ENCODE measurements around the gene MTFMT. TPM values are rescaled to one million over a fixed set of nuclear protein-coding genes. Genes with fewer than 3 reads are reported as not detected.

The MTFMT gene
- total RNA-seq = 10 to 100 TPM; 12.7 to 14.5 TPM
- 10 to 100 TPM; 16.6 to 21.7 (median 19.3) TPM for polyA plus RNA-seq (ENCODE audit: insufficient read length in 6 of 6)
- long read RNA-seq, donor 1, transcript MTFMT-201 (9 exons, 2,734 nt) = major isoform, 5 of 6 reads
- long read RNA-seq, donor 1, partial matches to known transcripts = 0 of 6 reads
- long read RNA-seq, donor 1, other reads (novel, unspliced or antisense) = 0 of 6 reads
- long read RNA-seq, donor 2, transcript MTFMT-201 (9 exons, 2,734 nt) = major isoform, 11 of 11 reads
- long read RNA-seq, donor 2, partial matches to known transcripts = 0 of 11 reads
- long read RNA-seq, donor 2, other reads (novel, unspliced or antisense) = 0 of 11 reads
- long read RNA-seq, donor 3, transcript MTFMT-201 (9 exons, 2,734 nt) = major isoform, 6 of 6 reads
- long read RNA-seq, donor 3, partial matches to known transcripts = 0 of 6 reads
- long read RNA-seq, donor 3, other reads (novel, unspliced or antisense) = 0 of 6 reads
- long read RNA-seq, donor 4, transcript MTFMT-201 (9 exons, 2,734 nt) = major isoform, 10 of 11 reads
- long read RNA-seq, donor 4, partial matches to known transcripts = 1 of 11 reads
- long read RNA-seq, donor 4, other reads (novel, unspliced or antisense) = 0 of 11 reads
- long read RNA-seq, donor 5, transcript MTFMT-201 (9 exons, 2,734 nt) = major isoform, 6 of 9 reads
- long read RNA-seq, donor 5, partial matches to known transcripts = 0 of 9 reads
- long read RNA-seq, donor 5, other reads (novel, unspliced or antisense) = 0 of 9 reads
- long read RNA-seq, donor 6, partial matches to known transcripts = 0 of 6 reads
- long read RNA-seq, donor 6, other reads (novel, unspliced or antisense) = 0 of 6 reads
- long read RNA-seq, donor 7, transcript MTFMT-201 (9 exons, 2,734 nt) = major isoform, 8 of 9 reads
- long read RNA-seq, donor 7, partial matches to known transcripts = 0 of 9 reads
- long read RNA-seq, donor 7, other reads (novel, unspliced or antisense) = 0 of 9 reads
- long read RNA-seq, donor 8, partial matches to known transcripts = 0 of 6 reads
- long read RNA-seq, donor 8, other reads (novel, unspliced or antisense) = 0 of 6 reads
- long read RNA-seq, donor 9 = 0 reads
- long read RNA-seq, donor 10, transcript MTFMT-201 (9 exons, 2,734 nt) = major isoform, 6 of 9 reads
- long read RNA-seq, donor 10, partial matches to known transcripts = 2 of 9 reads
- long read RNA-seq, donor 10, other reads (novel, unspliced or antisense) = 1 of 9 reads
- long read RNA-seq, donor 11 = 0 reads
- long read RNA-seq, donor 12, partial matches to known transcripts = 0 of 6 reads
- long read RNA-seq, donor 12, other reads (novel, unspliced or antisense) = 0 of 6 reads

- DNase-seq = peak; percentile 78 to 98 (median 92)
- H3K9me3 ChIP-seq = no peaks in the 10 kb centered on the region
- TF ChIP-seq CTCF (IDR thresholded peaks at IDR 0.05) = no peak
- H3K4me3 ChIP-seq = peak within 1 kb of the TSS; percentile 96 to 98
- no peaks in the 10 kb centered on the region for H3K27me3 ChIP-seq
- ATAC-seq = peak; percentile 94
- intact Hi-C loops (cut with DNase I) = no loop called here
- H3K4me1 ChIP-seq = peaks cover 10 to 30% of the 10 kb centered on the region in 2 donors
- peaks cover 0 to 27% of the 10 kb centered on the region in 2 donors for H3K36me3 ChIP-seq
- peak within 1 kb of the TSS; percentile 60 to 78 for H3K27ac ChIP-seq
Observed at GRCh38 chr15:65028921-65029735, at the start of gene MTFMT. MTFMT (minus strand) TSS chr15:65029639; CDS start chr15:65029613, 26 bp downstream.

- H3K4me1 ChIP-seq = peaks cover 15 to 16% of the 10 kb centered on the region in 2 donors
- no peaks in the 10 kb centered on the region for H3K36me3 ChIP-seq
- peak; percentile 73 for ATAC-seq
- H3K9me3 ChIP-seq = no peaks in the 10 kb centered on the region
- TF ChIP-seq CTCF (IDR thresholded peaks at IDR 0.05) = peak; percentile 34 to 46
- no peak overlapping the region for H3K4me3 ChIP-seq
- intact Hi-C loops (cut with DNase I) = no loop called here
- peaks cover 5 to 46% of the 10 kb centered on the region in 2 donors for H3K27me3 ChIP-seq
- H3K27ac ChIP-seq = no peak overlapping the region
- DNase-seq = peak in 2 of 4 donors; percentile 55 to 88
Observed at GRCh38 chr15:65077981-65078352, 48.5 kb upstream of the MTFMT start.

GRCh38 chr15:65077291-65077980 is 48.0 kb upstream of the MTFMT start:
- DNase-seq (no peak), ATAC-seq (no peak)
- Histone ChIP-seq H3K4me1 (peaks cover 9 to 11% of the 10 kb centered on the region in 2 donors), H3K27me3 (peaks cover 5 to 43% of the 10 kb centered on the region in 2 donors), H3K4me3 (no peak overlapping the region), H3K27ac (no peak overlapping the region), H3K36me3 (no peaks in the 10 kb centered on the region), H3K9me3 (no peaks in the 10 kb centered on the region)
- no peak for TF ChIP-seq CTCF (IDR thresholded peaks at IDR 0.05)
- intact Hi-C loops (cut with DNase I) = no loop called here
